Measurements from ENCODE around the gene ATAD3A. TPM values are rescaled to one million over a fixed set of nuclear protein-coding genes. Genes with fewer than 3 reads are reported as not detected.
"Not testable (repeated sequence)": the region's sequence is repeated elsewhere in the genome, so short reads cannot be mapped to it uniquely, and the experiment has no call there.

The ATAD3A gene
- total and polyA plus RNA-seq, 11 donors, result 11.3 to 49.5 (median 19.6) TPM

DNA sequence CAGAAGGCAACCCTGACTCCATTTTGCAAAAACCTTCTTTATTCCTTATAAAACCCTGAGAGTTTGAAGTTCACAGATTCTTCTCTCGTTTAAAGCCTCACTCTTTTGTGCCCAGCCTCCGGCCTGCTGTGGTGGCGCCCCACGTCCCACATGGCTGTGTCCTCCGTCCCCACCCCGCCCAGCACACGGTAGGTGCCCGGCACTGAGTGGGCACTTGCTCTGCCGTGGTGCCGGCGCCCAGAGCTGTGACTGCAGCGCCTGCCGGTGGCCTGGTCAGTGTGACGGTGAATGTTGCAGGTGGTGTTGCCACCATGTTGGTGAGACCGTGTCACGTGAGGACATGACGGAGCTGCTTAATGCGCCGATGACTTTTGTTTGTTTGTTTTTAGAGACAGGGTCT, 9.4 kb downstream of the ATAD3A start:
- TF ChIP-seq CTCF (IDR thresholded peaks at IDR 0.05) (no peak), POLR2A (IDR thresholded peaks at IDR 0.05) (no peak)
- DNase-seq (no peak), ATAC-seq (no peak)
- WGBS, 4 donors, result 93 to 97% (median 95%) methylated on average over 17 to 19 of the region's 19 CpGs
- intact Hi-C loops (cut with DNase I), result no loop called here
- no peaks in the 10 kb centered on the region for H3K9me3 ChIP-seq
- H3K27ac ChIP-seq, result no peak overlapping the region
- no peaks in the 10 kb centered on the region for H3K27me3 ChIP-seq
- no peak overlapping the region for H3K4me3 ChIP-seq
- peaks cover 0 to 61% (median 40%) of the 10 kb centered on the region in 9 donors for H3K36me3 ChIP-seq
- no peaks in the 10 kb centered on the region for H3K4me1 ChIP-seq

- H3K4me3 ChIP-seq; H3K4me1 ChIP-seq; intact Hi-C loops (cut with DNase I); H3K9me3 ChIP-seq; DNase-seq; H3K27ac ChIP-seq; ATAC-seq; H3K27me3 ChIP-seq: not testable (repeated sequence)
- H3K36me3 ChIP-seq, result peaks cover 0 to 61% (median 36%) of the 10 kb centered on the region in 9 donors
- WGBS, 4 donors, result 93 to 100% (median 95%) methylated on average over 5 to 30 of the region's 30 CpGs
Measured at GRCh38 chr1:1522536-1522935, 10.6 kb downstream of the ATAD3A start.

GRCh38 chr1:1523226-1523625, 11.3 kb downstream of the ATAD3A start:
- H3K36me3 ChIP-seq, result peaks cover 0 to 62% (median 40%) of the 10 kb centered on the region in 9 donors
- ATAC-seq; intact Hi-C loops (cut with DNase I); DNase-seq; H3K27me3 ChIP-seq; H3K4me1 ChIP-seq; H3K9me3 ChIP-seq; H3K4me3 ChIP-seq; H3K27ac ChIP-seq: not testable (repeated sequence)
- 94 to 98% (median 97%) methylated on average over 25 to 31 of the region's 31 CpGs for WGBS, 4 donors

DNA sequence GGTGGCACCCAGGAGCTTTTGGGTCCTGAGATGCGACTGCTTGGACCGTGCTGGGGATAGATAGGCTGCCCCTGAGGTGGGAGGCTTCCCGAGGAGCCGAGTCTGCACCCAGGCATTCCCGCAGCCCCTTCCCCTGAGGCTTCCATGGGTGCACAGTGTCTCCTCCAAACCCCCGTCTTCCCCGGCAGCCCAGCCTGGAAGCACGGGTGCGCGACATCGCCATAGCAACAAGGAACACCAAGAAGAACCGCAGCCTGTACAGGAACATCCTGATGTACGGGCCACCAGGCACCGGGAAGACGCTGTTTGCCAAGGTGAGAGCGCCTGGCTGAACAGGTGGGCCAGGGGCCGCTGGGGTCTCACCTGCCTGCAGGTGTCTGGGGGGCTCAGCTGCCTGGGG, 11.7 kb downstream of the ATAD3A start:
- WGBS, 4 donors, result 91 to 97% (median 94%) methylated on average over 6 to 17 of the region's 17 CpGs
- not testable (repeated sequence) for DNase-seq

GRCh38 chr1:1524750-1525383, 12.9 kb downstream of the ATAD3A start:
- H3K4me1 ChIP-seq; H3K4me3 ChIP-seq; H3K27me3 ChIP-seq; H3K27ac ChIP-seq; H3K9me3 ChIP-seq; intact Hi-C loops (cut with DNase I); DNase-seq; ATAC-seq: not testable (repeated sequence)
- 94 to 97% (median 95%) methylated on average over 20 to 27 of the region's 30 CpGs for WGBS, 4 donors
- peaks cover 0 to 70% (median 51%) of the 10 kb centered on the region in 9 donors for H3K36me3 ChIP-seq

More for the DNA sequence above, 11.7 kb downstream of the ATAD3A start:
- H3K27ac ChIP-seq; H3K4me1 ChIP-seq; intact Hi-C loops (cut with DNase I); H3K27me3 ChIP-seq; ATAC-seq; H3K9me3 ChIP-seq; H3K4me3 ChIP-seq: not testable (repeated sequence)
- H3K36me3 ChIP-seq, result peaks cover 0 to 63% (median 45%) of the 10 kb centered on the region in 9 donors

- intact Hi-C loops (cut with DNase I); H3K27ac ChIP-seq; H3K4me1 ChIP-seq; DNase-seq; H3K9me3 ChIP-seq; H3K4me3 ChIP-seq; H3K27me3 ChIP-seq: not testable (repeated sequence)
- 92 to 93% methylated on average over 17 of the region's 21 CpGs; no CpG with 5 or more reads in 2 of the 4 donors for WGBS, 4 donors
- peak in 1 of 4 donors; percentile 5 for ATAC-seq
- peaks cover 0 to 60% (median 36%) of the 10 kb centered on the region in 9 donors for H3K36me3 ChIP-seq
Measured at GRCh38 chr1:1526476-1526875, 14.5 kb downstream of the ATAD3A start.

All from heart left ventricle (tissue), 16 donors.